ENCODE data around the gene HIBADH.
"Not testable (repeated sequence)": the region's sequence is repeated elsewhere in the genome, so short reads cannot be mapped to it uniquely, and the experiment has no call there.

DNA sequence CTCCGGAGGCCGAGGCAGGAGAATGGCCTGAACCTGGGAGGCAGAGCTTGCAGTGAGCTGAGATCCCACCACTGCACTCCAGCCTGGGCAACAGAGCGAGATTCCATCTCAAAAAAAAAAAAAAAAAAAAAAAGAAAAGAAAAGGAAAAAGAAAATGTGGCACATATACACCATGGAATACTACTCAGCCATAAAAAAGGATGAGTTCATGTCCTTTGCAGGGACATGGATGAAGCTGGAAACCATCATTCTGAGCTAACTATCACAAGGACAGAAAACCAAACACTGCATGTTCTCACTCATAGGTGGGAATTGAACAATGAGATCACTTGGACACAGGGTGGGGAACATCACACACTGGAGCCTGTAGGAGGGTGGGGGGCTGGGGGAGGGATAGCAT, 11.4 kb upstream of the HIBADH start:
- TF ChIP-seq TARDBP (IDR thresholded peaks at IDR 0.05); ELF4 (IDR thresholded peaks at IDR 0.05); ZNF384 (IDR thresholded peaks at IDR 0.05); BHLHE40 (IDR thresholded peaks at IDR 0.05; ENCODE audit: borderline replicate concordance); SUZ12 (IDR thresholded peaks at IDR 0.05); FOXM1 (IDR thresholded peaks at IDR 0.05; ENCODE audit: borderline replicate concordance); FOXK2 (IDR thresholded peaks at IDR 0.05); SP1 (IDR thresholded peaks at IDR 0.05); FOXA1 (IDR thresholded peaks at IDR 0.05); ARNT (IDR thresholded peaks at IDR 0.05); L3MBTL2 (conservative IDR thresholded peaks at IDR 0.05); CTBP1 (IDR thresholded peaks at IDR 0.05; ENCODE audit: borderline replicate concordance); LEF1 (IDR thresholded peaks at IDR 0.05; ENCODE audit: borderline replicate concordance): not testable (repeated sequence)
